Heart left ventricle (tissue), 16 donors: ENCODE measurements around the gene TRIM28. TPM values are rescaled to one million over a fixed set of nuclear protein-coding genes. Genes with fewer than 3 reads are reported as not detected.
"Not testable (repeated sequence)": the region's sequence is repeated elsewhere in the genome, so short reads cannot be mapped to it uniquely, and the experiment has no call there.

Experiments used
- ATAC-seq, 4 donors: fragments of 200-7000 bp; cut with Tn5 transposase; one replicate each; pipeline ENCODE4 v1.9.1; 2020 to 2022; ENCODE audit warnings: moderate library complexity in 4 of 4, mild to moderate bottlenecking in 3 of 4, moderate number of reproducible peaks in 1 of 4
- DNase-seq, 5 donors: peaks; one replicate each; pipeline ENCODE4 v3.0.0-alpha.2; 2020
- H3K27ac ChIP-seq, 12 donors: fragments of 200-600 bp; sonication (generic) in 4 of 12; one replicate each; pipeline versions ENCODE4 v1.5.0 to v1.8.0; 2016 to 2022; ENCODE audit warnings: mild to moderate bottlenecking in 2 of 12
- H3K27me3 ChIP-seq, 9 donors: fragments of 200-600 bp; sonication (generic) in 2 of 9; one replicate each; pipeline versions ENCODE4 v1.5.1 to v1.8.0; 2016 to 2022; ENCODE audit warnings: mild to moderate bottlenecking in 3 of 9
- H3K36me3 ChIP-seq, 9 donors: fragments of 200-600 bp; sonication (generic) in 2 of 9; one replicate each; pipeline versions ENCODE4 v1.5.0 to v1.8.0; 2018 to 2022; ENCODE audit warnings: mild to moderate bottlenecking in 2 of 9
- H3K4me1 ChIP-seq, 12 donors: fragments of 200-600 bp; sonication (generic) in 4 of 12; one replicate each; pipeline versions ENCODE4 v1.5.0 to v1.8.0; 2016 to 2022; ENCODE audit warnings: mild to moderate bottlenecking in 3 of 12
- H3K4me3 ChIP-seq, 12 donors: fragments of 200-600 bp; sonication (generic) in 4 of 12; one replicate each; pipeline versions ENCODE4 v1.5.0 to v1.8.0; 2017 to 2022; ENCODE audit warnings: mild to moderate bottlenecking in 9 of 12, moderate library complexity in 4 of 12
- H3K9me3 ChIP-seq, 12 donors: fragments of 200-600 bp; sonication (generic) in 4 of 12; one replicate each; pipeline versions ENCODE4 v1.5.0 to v1.8.0; 2016 to 2022; ENCODE audit warnings: mild to moderate bottlenecking in 1 of 12
- CTCF ChIP-seq, 12 donors: fragments of 200-600 bp; sonication (generic) in 4 of 12; IDR thresholded peaks; one replicate each; pipeline versions ENCODE4 v1.5.0 to v1.8.0; 2018 to 2022; ENCODE audit warnings: antibody characterized with exemption in 12 of 12, mild to moderate bottlenecking in 5 of 12
- POLR2A ChIP-seq, 2 donors: fragments of 450-650 bp; IDR thresholded peaks; one replicate each; pipeline ENCODE4 v1.6.1; 2017; ENCODE audit warnings: antibody characterized with exemption in 2 of 2, mild to moderate bottlenecking in 2 of 2, moderate library complexity in 2 of 2
- WGBS, 4 donors: extraction: QIAGEN DNeasy Blood & Tissue Kit in 2 of 4; methylation state at CpG; one replicate each; pipeline versions ENCODE4 v1.1.5 to v1.1.7; 2013 to 2018; 5-methylcytosine and 5-hydroxymethylcytosine counted together
- intact Hi-C, 10 donors: fragments of 100-400 bp; cut with DNase I; formaldehyde crosslinking; loops; one replicate each; pipeline versions ENCODE4 v1.11.1 to v1.14.2; 2022
- polyA plus RNA-seq, 2 donors: library from polyadenylated mRNA; stranded (reverse); fragments of 200-250 nt; gene quantifications; one replicate each; pipeline ENCODE4 v1.2.3, GENCODE V29; 2013
- total RNA-seq, 9 donors: library from RNA; depleted of rRNA in 2 of 9; stranded (reverse); fragments of >200 nt in 2 of 9; fragmentation: NEBNext Ultra II Directional in 3 of 9; extraction: Animal tissue kit (Norgen Biotek cat#: 25700) in 3 of 9; gene quantifications; one replicate each; pipeline versions ENCODE4 v1.1.0 to v1.2.4, GENCODE V29; 2016 to 2023
- donor health status: ischemic (EF 13 %, LVEDD 7.1; RV severe dilation, severe dysfunction).
- donor health status: healthy with polysubstance abuse.
- donor health status: DM: no; HTN: yes; CAD: no.
- donor health status: DM: no; HTN: no; CAD: no.
- donor health status: ischemic (EF 25% LVEDD 6.9; RV normal size, moderate dysfunction).
- donor health status: ischemic (EF 25% LVEDD 5.7; RV mildly dilated, moderate dysfunction).
- donor health status: healthy.
- donor health status: DM: yes; HTN: yes; CAD: no.
- donor health status: ischemic (EF 35%, LVEDD 5.7; RV mildly dilated, moderate dysfunction).
- donor health status: nonischemic (EF 11% LVEDD 7.7; RV severe dilation, severe dysfunction).
- donor health status: DM: yes; HTN: yes; CAD: no.
- donor health status: PGD.
- donor health status: ischemic (EF 29% LVEDD 5.4; RV normal size, mild dysfunction).
- donor health status: nonischemic (EF 23%, LVEDD 6.1; RV moderate dilation, normal function).

TRIM28 gene
- total and polyA plus RNA-seq, 11 donors: 88.0 to 265 (median 160) TPM

DNA sequence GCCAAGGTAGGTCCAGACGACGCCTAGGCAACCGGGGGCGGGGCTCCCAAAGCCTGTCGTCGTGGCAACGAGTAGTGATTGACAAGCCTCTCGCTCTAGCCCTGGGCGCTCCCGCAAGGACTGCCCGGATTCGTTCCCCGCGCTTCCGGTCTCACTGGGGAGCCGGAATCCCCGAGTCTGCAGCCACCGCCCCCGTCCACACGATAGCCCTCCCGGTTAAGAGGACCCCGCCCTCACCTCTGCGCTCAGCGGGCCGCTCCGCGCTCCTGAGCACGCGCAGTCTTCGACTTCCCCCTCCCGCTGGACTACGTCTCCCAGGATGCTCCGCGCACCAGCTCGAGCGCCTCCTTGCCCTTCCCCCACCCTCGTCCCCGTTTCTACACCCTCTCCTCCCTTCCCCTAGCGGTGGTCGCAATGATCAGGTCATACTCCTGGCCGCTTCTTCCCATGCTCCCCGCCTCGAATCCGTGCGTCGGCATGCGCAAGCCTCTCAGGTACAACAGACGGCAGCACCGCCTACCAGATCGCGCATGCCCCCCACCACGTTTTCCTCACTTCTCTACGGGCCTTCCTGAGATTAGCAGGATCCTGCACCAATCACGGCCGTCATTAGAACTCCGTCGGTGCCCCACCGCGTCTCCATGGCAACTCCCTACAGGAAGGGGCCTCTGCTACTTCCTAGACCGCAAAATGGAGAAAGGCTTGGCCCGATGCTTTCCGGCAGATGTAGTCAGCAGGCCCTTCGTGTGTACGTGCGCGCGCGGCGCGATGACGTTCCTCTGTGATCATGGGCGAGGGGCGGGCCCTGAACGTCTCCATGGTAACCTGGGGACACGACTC is 29.2 kb downstream of the TRIM28 start, which contains the start of gene MZF1:
Gene MZF1 (minus strand): TSS at position 518 of the 840 bp plus-strand sequence. CDS start 1,946 bp downstream, outside the sequence.
- TF ChIP-seq CTCF (IDR thresholded peaks at IDR 0.05) (peak in 3 of 12 donors; percentile 7 to 30 (median 12)), POLR2A (IDR thresholded peaks at IDR 0.05) (peak in 1 of 2 donors; percentile 31)
- ATAC-seq (peak; percentile 77 to 87 (median 84)), DNase-seq (peak; percentile 99 to 100 (median 100))
- peaks cover 3 to 38% (median 17%) of the 10 kb centered on the region in 12 donors for H3K4me1 ChIP-seq
- 0 to 1% (median 0%) methylated on average over 73 to 75 of the region's 75 CpGs for WGBS, 4 donors
- peak within 1 kb of the TSS; percentile 88 to 99 (median 96) for H3K27ac ChIP-seq
- peaks cover 0 to 32% (median 12%) of the 10 kb centered on the region in 9 donors for H3K36me3 ChIP-seq
- H3K9me3 ChIP-seq: no peaks in the 10 kb centered on the region
- no peaks in the 10 kb centered on the region for H3K27me3 ChIP-seq
- peak within 1 kb of the TSS; percentile 36 to 89 (median 77) for H3K4me3 ChIP-seq
- intact Hi-C loops: loop anchor here in 4 of 10 donors (1.0 to 2.0 kb wide), 4 partner anchors 14 to 54 kb away; partner anchors contain the start of genes TRIM28 (in 2 of the 4), UBE2M (in 2 of the 4) and ZBTB45 (in 1 of the 4)

GRCh38 chr19:58573658-58574164 is 29.8 kb downstream of the TRIM28 start:
- Histone ChIP-seq H3K4me3 (peak overlapping the region; percentile 36 to 89 (median 77)), H3K36me3 (peaks cover 0 to 28% (median 9%) of the 10 kb centered on the region in 9 donors), H3K27me3 (no peaks in the 10 kb centered on the region), H3K4me1 (peaks cover 3 to 38% (median 17%) of the 10 kb centered on the region in 12 donors), H3K27ac (peak overlapping the region; percentile 11 to 99 (median 96)), H3K9me3 (no peaks in the 10 kb centered on the region)
- intact Hi-C loops: loop anchor here in 3 of 10 donors (1.0 to 2.0 kb wide), 3 partner anchors 15 to 55 kb away; partner anchors contain the start of genes TRIM28 (in 2 of the 3), UBE2M (in 2 of the 3) and ZBTB45 (in 1 of the 3)
- TF ChIP-seq CTCF (IDR thresholded peaks at IDR 0.05) (no peak), POLR2A (IDR thresholded peaks at IDR 0.05) (no peak)
- ATAC-seq: no peak
- 1% methylated on average over 20 of the region's 20 CpGs for WGBS, 4 donors
- no peak for DNase-seq

DNA sequence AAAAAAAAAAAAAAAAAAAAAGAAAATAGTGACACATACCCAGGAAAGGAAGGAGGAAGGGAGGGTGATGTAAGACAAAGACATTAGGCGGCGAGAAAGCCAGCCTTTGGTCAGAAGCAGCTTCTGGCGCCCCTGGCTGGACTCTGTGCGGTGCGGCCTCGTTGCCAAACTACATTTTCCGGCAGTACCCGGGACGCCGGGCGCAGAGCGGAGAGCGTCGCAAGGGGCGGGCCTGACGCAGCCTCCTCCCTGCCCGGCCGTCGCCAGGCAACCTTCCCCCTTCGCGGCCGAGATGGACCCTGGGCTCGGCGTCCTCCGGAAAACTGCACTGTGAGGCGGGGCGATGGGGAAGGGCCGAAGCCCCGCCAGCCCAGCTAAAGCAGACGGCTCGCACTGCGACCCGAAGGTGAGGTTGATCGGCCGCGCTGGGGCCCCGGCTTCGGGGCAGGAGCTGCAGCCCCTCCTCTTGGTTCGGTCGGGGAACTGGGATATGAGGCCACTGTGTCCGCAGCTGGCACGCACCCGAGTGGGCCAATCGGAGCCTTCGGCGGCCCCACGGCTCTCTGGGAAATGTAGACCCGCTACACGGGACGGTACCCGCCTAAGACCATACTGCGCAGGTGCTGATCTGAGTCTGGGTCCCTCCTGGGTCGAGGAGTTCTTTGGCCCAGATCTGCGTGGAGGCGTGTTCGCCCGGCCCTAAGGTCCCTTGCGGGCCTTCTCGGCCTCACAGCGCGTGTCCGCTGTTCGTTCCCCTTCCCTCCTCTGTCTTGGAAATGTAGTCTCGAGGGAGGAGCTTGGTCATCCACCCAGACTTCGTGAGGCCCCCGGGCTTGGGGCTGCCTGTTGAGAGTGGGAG is 31.5 kb downstream of the TRIM28 start:
- H3K9me3 ChIP-seq: no peaks in the 10 kb centered on the region
- peak; percentile 91 to 96 (median 94) for DNase-seq
- TF ChIP-seq CTCF (IDR thresholded peaks at IDR 0.05) (peak in 1 of 12 donors; percentile 25), POLR2A (IDR thresholded peaks at IDR 0.05) (peak in 1 of 2 donors; percentile 66)
- H3K27ac ChIP-seq: peak overlapping the region; percentile 68 to 99 (median 96)
- H3K4me1 ChIP-seq: peaks cover 3 to 38% (median 17%) of the 10 kb centered on the region in 12 donors
- 0 to 1% (median 0%) methylated on average over 60 to 66 of the region's 66 CpGs for WGBS, 4 donors
- intact Hi-C loops: no loop called here
- H3K27me3 ChIP-seq: no peaks in the 10 kb centered on the region
- peak overlapping the region; percentile 63 to 95 (median 80) for H3K4me3 ChIP-seq
- H3K36me3 ChIP-seq: peaks cover 0 to 14% (median 2%) of the 10 kb centered on the region in 9 donors
- peak; percentile 42 to 75 (median 71) for ATAC-seq

DNA sequence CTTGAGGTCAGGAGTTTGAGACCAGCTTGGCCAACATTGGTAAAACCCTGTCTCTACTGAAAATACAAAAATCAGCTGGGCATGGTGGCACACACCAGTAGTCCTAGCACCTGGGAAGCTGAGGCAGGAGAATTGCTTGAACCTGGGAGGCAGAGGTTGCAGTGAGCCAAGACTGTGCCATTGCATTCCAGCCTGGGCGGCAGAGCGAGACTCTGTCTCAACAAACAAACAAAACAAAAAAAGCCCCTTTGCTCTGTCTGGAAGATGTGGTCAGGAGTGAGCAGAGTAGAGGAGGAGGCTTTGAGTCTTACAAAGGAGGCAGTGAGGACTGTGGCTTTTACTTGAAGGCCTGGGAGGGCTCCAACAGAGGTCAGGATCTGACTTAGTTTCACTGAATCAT is 33.7 kb downstream of the TRIM28 start:
- H3K27me3 ChIP-seq, H3K27ac ChIP-seq, intact Hi-C loops, H3K9me3 ChIP-seq, ATAC-seq, H3K4me3 ChIP-seq, DNase-seq: not testable (repeated sequence)
- peaks cover 0 to 13% (median 11%) of the 10 kb centered on the region in 9 donors for H3K36me3 ChIP-seq
- H3K4me1 ChIP-seq: peaks cover 3 to 33% (median 11%) of the 10 kb centered on the region in 12 donors
- WGBS, 4 donors: 97 to 100% (median 99%) methylated on average over 2 of the region's 2 CpGs
